Measurements from ENCODE around the gene FAM25C.
"Not testable (repeated sequence)": the region's sequence is repeated elsewhere in the genome, so short reads cannot be mapped to it uniquely, and the experiment has no call there.

DNA sequence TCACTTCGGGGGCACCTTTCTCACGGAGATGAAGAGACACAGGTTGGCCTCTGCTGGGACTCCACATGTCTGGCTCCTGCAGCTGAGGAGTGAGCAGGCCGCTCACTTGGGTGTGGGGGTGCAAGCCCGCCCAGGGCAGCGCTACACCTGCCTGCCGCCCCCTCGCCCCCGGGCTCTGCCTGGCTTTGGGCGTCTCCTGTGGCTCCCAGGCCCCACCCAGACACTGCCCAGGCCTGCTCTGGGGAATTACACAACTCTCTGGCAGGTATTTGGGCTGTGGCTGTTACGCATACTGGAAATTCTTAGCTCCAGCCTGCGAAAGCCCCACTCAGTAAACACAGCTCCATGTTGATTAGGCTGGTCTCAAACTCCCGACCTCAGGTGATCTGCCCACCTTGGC lies 7.9 kb downstream of the FAM25C start:
- TF ChIP-seq ZNF350, CTCF, SP3, PRDM10, RBAK (tag by site-specific recombination; IDR thresholded peaks at IDR 0.05): not testable (repeated sequence)

Data from HEK293 (cell line).